Panc1 (cell line): ENCODE results near the gene TMEM141. TPM values are rescaled to one million over a fixed set of nuclear protein-coding genes. Genes with fewer than 3 reads are reported as not detected.

Source experiments
- ATAC-seq: fragments of 200-7000 bp; cut with Tn5 transposase; 2 replicates; pipeline ENCODE4 v1.9.1; 2020; ENCODE audit warnings: mild to moderate bottlenecking, moderate library complexity
- BruUV-seq: library from RNA; stranded (reverse); fragments of 400-500 nt; replicated peaks from 2 replicates; lab custom pipeline; 2021; lab: Mats Ljungman, UMichigan
- CTCF ChIA-PET: fragments of 300-600 bp; sonication (Branson Sonifier 250); formaldehyde crosslinking; loops from one replicate; lab custom pipeline; 2022; ENCODE audit warnings: antibody characterized with exemption; lab: Charles Lee
- POLR2A ChIA-PET: fragments of 300-600 bp; sonication (Branson Sonifier 250); formaldehyde crosslinking; loops from one replicate; lab custom pipeline; 2022; ENCODE audit warnings: antibody characterized with exemption; lab: Charles Lee
- DNase-seq: peaks from one replicate; pipeline ENCODE4 v3.0.0-alpha.2; 2010; ENCODE audit warnings: low read depth, low spot score
- H3K27ac ChIP-seq: 2 replicates; pipeline ENCODE4 v1.5.1; 2011; ENCODE audit warnings: mild to moderate bottlenecking, low read length, inconsistent platforms
- H3K27me3 ChIP-seq: fragments of 200-500 bp; sonication (Bioruptor generic); 2 replicates; pipeline ENCODE4 v1.6.0; 2014; ENCODE audit warnings: low read length, inconsistent platforms; ENCODE audit not compliant: control insufficient read depth, insufficient read depth
- H3K36me3 ChIP-seq: fragments of 200-500 bp; sonication (Bioruptor generic); 2 replicates; pipeline ENCODE4 v1.5.1; 2014; ENCODE audit warnings: inconsistent platforms, mild to moderate bottlenecking, low read length, moderate library complexity; ENCODE audit not compliant: control insufficient read depth, insufficient read depth
- H3K4me1 ChIP-seq: 2 replicates; pipeline ENCODE4 v1.5.1; 2011; ENCODE audit warnings: inconsistent platforms, mild to moderate bottlenecking, low read length, moderate library complexity; ENCODE audit not compliant: control insufficient read depth, insufficient read depth
- H3K4me3 ChIP-seq, 2 experiments: 2 replicates each; pipeline ENCODE4 v1.5.1; 2011 to 2012; ENCODE audit warnings: low read depth in 2 of 2, low read length in 2 of 2, mild to moderate bottlenecking in 2 of 2, inconsistent platforms in 1 of 2, moderate library complexity in 1 of 2
- H3K9me3 ChIP-seq: fragments of 200-500 bp; sonication (Bioruptor generic); 2 replicates; pipeline ENCODE4 v1.5.1; 2014; ENCODE audit warnings: low read depth, mild to moderate bottlenecking, inconsistent platforms, low read length, moderate library complexity; ENCODE audit not compliant: control insufficient read depth, insufficient read depth
- POLR2AphosphoS5 ChIP-seq: IDR thresholded peaks from 2 replicates; pipeline ENCODE4 v1.6.1; 2012; ENCODE audit warnings: mild to moderate bottlenecking, low read depth, low read length, moderate library complexity
- SIN3A ChIP-seq: IDR thresholded peaks from 2 replicates; pipeline ENCODE4 v1.6.1; 2012; ENCODE audit warnings: low read depth, mild to moderate bottlenecking, low read length, moderate library complexity, borderline replicate concordance; ENCODE audit not compliant: insufficient read depth
- TCF7L2 ChIP-seq: IDR thresholded peaks from 2 replicates; pipeline ENCODE4 v1.6.1; 2011; ENCODE audit warnings: mild to moderate bottlenecking, low read depth, low read length, inconsistent platforms
- in situ Hi-C: cut with HindIII; loops from 2 replicates; pipeline ENCODE4 v1.10.0; 2016; ENCODE audit warnings: low sequenced_read_pairs, low pct_unique_long_range_greater_than_20kb
- intact Hi-C: fragments of 100-400 bp; cut with micrococcal nuclease; formaldehyde crosslinking; loops from one replicate; pipeline ENCODE4 v1.10.0; 2022; ENCODE audit not compliant: unreplicated experiment
- total RNA-seq: library from RNA; stranded (reverse); gene quantifications from one replicate; pipeline ENCODE4 v1.2.1, GENCODE V29; 2021; ENCODE audit not compliant: unreplicated experiment
- TF ChIP-seq, protein P1 (sequence below), 2 experiments: IDR thresholded peaks; 2 replicates each; pipeline ENCODE4 v1.6.1; 2011 to 2012; ENCODE audit warnings: low read depth in 2 of 2, control low read depth in 1 of 2, low read length in 1 of 2, mild to moderate bottlenecking in 1 of 2, moderate library complexity in 1 of 2; ENCODE audit not compliant: insufficient read depth in 1 of 2
- TF ChIP-seq, protein P2 (sequence below): fragments of 450-650 bp; IDR thresholded peaks from 2 replicates; pipeline ENCODE4 v1.5.1; 2017; ENCODE audit warnings: mild to moderate bottlenecking

TMEM141 gene
- total RNA-seq, 1 experiment from 2014 or later = 53.5 TPM

DNA sequence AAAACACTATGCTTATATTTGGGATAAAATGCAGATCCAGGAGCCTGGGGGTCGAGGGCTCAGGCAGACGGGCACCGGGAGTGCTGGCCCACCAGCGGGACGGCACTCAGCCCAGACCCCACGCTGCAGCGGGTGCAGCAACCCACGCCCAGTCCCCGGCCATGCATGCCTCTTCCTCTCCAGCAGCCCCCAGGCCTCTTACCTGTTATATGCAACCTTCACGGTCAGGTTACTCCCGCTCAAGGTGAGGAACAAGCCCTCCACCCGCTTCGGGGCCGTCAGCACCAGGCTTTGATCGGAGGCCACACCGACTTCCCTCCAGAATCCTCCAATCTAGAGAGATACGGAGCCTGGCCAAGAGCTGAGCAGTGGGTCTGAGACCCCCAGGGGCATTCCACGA, 34.3 kb upstream of the TMEM141 start:
- no peak overlapping the region for H3K27ac ChIP-seq
- intact Hi-C loops (no loop called here), in situ Hi-C loops (no loop called here)
- H3K36me3 ChIP-seq = no peaks in the 10 kb centered on the region
- H3K27me3 ChIP-seq = no peaks in the 10 kb centered on the region
- ATAC-seq (no peak), DNase-seq (no peak)
- no peak overlapping the region for H3K4me3 ChIP-seq
- 0 out of 2 replicates have a peak, but pooled peaks cover 3% of the 10 kb centered on the region for H3K4me1 ChIP-seq
- TF ChIP-seq, protein P1, sequence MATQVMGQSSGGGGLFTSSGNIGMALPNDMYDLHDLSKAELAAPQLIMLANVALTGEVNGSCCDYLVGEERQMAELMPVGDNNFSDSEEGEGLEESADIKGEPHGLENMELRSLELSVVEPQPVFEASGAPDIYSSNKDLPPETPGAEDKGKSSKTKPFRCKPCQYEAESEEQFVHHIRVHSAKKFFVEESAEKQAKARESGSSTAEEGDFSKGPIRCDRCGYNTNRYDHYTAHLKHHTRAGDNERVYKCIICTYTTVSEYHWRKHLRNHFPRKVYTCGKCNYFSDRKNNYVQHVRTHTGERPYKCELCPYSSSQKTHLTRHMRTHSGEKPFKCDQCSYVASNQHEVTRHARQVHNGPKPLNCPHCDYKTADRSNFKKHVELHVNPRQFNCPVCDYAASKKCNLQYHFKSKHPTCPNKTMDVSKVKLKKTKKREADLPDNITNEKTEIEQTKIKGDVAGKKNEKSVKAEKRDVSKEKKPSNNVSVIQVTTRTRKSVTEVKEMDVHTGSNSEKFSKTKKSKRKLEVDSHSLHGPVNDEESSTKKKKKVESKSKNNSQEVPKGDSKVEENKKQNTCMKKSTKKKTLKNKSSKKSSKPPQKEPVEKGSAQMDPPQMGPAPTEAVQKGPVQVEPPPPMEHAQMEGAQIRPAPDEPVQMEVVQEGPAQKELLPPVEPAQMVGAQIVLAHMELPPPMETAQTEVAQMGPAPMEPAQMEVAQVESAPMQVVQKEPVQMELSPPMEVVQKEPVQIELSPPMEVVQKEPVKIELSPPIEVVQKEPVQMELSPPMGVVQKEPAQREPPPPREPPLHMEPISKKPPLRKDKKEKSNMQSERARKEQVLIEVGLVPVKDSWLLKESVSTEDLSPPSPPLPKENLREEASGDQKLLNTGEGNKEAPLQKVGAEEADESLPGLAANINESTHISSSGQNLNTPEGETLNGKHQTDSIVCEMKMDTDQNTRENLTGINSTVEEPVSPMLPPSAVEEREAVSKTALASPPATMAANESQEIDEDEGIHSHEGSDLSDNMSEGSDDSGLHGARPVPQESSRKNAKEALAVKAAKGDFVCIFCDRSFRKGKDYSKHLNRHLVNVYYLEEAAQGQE (IDR thresholded peaks at IDR 0.05; ENCODE audit: insufficient read depth in 1 of 2, low read depth in 2 of 2, low read length in 1 of 2) = no peak
- TF ChIP-seq POLR2AphosphoS5 (no peak), SIN3A (no peak), TCF7L2 (no peak)
- TF ChIP-seq, protein P2, sequence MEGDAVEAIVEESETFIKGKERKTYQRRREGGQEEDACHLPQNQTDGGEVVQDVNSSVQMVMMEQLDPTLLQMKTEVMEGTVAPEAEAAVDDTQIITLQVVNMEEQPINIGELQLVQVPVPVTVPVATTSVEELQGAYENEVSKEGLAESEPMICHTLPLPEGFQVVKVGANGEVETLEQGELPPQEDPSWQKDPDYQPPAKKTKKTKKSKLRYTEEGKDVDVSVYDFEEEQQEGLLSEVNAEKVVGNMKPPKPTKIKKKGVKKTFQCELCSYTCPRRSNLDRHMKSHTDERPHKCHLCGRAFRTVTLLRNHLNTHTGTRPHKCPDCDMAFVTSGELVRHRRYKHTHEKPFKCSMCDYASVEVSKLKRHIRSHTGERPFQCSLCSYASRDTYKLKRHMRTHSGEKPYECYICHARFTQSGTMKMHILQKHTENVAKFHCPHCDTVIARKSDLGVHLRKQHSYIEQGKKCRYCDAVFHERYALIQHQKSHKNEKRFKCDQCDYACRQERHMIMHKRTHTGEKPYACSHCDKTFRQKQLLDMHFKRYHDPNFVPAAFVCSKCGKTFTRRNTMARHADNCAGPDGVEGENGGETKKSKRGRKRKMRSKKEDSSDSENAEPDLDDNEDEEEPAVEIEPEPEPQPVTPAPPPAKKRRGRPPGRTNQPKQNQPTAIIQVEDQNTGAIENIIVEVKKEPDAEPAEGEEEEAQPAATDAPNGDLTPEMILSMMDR = no peak
- CTCF ChIA-PET = no interaction called here
- no TSS peak for BruUV-seq
- POLR2A ChIA-PET = no interaction called here
- no peaks in the 10 kb centered on the region for H3K9me3 ChIP-seq

DNA sequence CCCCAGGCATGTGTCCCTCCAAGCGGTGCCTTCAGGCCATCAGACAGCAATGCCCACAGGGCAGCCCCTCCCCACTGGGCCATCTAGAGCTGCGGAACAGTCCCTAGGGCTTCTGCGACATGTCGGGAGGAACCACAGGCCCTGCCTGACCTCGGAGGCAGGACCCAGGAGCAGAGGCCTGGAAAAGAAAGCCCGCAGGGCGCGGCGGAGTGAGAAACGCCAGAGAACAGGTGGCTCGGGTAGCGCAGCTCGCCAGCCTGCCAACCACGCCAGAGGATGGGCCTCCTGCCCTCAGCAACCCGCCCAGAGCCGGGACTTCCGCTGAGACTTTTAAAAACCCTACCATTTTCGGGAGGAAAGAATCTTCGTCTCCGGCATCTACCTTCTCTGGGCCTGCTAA, 33.8 kb upstream of the TMEM141 start:
- Histone ChIP-seq H3K36me3 (no peaks in the 10 kb centered on the region), H3K27ac (no peak overlapping the region), H3K4me3 (no peak overlapping the region), H3K4me1 (peaks cover 3% of the 10 kb centered on the region; the same call in 1 of the 2 replicates), H3K9me3 (no peaks in the 10 kb centered on the region), H3K27me3 (no peaks in the 10 kb centered on the region)
- ChIA-PET CTCF (interaction anchor here (0.6 to 0.9 kb wide), 2 partner anchors 9 to 37 kb away, joined by 3 to 6 read pairs; no protein-coding TSS in a partner anchor), POLR2A (no interaction called here)
- TF ChIP-seq, protein P1 (IDR thresholded peaks at IDR 0.05; ENCODE audit: insufficient read depth in 1 of 2, low read depth in 2 of 2, low read length in 1 of 2) = no peak
- TF ChIP-seq POLR2AphosphoS5 = no peak
- BruUV-seq = no TSS peak
- intact Hi-C loops (no loop called here), in situ Hi-C loops (no loop called here)
- DNase-seq (no peak), ATAC-seq (no peak)
